ENCODE data around the gene C16orf90.

The C16orf90 gene

GRCh38 chr16:3485097-3485745 lies 10.1 kb downstream of the C16orf90 start:
- H3K4me3 ChIP-seq: no peak overlapping the region
- no peak overlapping the region for H3K27ac ChIP-seq
- TF ChIP-seq CTCF (IDR thresholded peaks at IDR 0.05): no peak
- no peak for DNase-seq (ENCODE audit: low spot score)

DNA sequence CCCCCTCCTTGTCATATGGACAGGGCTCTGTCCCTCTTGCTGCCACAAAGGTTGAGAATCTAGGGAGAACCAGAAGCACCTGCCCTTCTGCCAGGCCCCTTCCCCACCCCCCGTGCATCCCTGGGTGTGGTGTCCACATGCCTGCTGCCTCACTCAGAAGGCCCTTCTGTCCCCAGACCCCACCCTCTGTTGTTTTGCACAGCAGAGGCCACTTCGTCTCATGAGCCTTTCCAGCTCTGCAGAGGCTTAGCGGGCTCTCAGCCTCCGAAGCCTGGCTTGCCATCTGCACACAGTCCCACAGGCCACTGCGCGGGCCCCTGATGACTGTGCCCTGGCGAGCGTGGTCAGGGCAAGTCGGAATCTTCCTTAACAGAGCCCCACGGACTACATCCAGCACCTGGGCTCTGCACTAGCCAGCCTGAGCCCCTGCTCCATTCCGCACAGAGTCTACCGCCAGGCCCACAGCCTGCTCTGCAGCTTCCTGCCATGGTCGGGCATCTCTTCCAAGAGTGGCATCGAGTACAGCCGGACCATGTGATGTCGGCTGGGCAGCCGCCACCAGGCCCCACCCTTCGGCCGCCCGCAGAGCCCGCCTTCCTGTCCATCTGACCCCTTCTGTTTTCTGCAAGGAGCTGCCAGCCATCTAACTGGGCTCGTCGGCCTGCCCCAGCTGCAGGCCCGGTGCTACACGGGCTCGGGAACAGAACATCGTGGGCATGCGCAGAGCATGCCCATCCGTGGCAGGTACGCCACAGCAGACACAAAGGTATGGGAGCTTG lies 10.8 kb downstream of the C16orf90 start:
- TF ChIP-seq CTCF (IDR thresholded peaks at IDR 0.05): no peak
- DNase-seq (ENCODE audit: low spot score): no peak

GRCh38 chr16:3482659-3483241 lies 12.5 kb downstream of the C16orf90 start:
- DNase-seq (ENCODE audit: low spot score): no peak
- Histone ChIP-seq H3K27ac (no peak overlapping the region), H3K4me3 (no peak overlapping the region)
- no peak for TF ChIP-seq CTCF (IDR thresholded peaks at IDR 0.05)

More for the DNA sequence above, 10.8 kb downstream of the C16orf90 start:
- no peak overlapping the region for H3K27ac ChIP-seq
- no peak overlapping the region for H3K4me3 ChIP-seq

DNA sequence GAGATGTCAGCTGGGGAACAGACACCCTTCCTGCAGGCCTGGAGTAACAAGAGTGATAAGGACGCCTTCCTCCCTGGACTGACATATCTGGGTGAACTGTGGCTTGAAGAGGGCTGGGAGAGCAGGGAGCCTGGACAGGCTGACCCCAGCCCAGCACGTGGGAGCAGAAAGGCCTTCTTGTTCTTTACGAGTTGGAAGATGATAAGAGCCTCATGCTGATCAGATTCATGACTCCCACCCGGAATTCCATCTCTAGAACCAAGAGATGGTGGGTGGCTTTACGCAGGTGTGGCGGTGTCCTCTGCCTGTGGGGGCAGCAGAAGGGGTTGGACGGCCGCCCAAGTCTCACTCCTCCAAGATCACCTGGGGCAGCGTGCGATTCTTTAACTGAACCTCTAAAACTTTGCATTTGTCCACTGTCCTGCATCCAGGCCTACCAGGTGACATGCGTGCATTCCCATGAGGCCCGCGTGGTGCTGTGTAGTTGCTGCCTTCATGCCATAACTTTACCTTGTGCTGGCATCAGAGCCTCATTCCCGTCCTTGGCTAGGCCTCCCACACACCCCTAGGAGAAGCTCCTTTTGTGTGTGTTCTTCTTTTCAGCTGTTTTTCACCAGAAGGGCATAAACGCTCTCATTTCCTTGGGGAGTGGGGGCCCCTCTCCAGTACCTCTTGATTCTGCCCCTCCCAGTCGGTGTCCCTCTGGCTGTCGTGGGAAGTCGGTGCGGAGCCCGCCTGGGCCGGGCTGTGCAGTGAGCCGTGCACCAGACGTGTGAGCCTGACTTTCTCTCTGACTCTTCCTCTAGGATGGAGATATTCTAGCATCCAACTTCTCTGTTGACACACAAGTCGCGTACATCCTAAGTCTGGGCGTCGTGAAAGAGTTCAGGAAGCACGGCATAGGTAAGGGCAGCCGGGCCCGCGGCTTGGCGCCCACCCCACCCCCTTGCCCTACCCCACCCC lies 13.3 kb downstream of the C16orf90 start:
- H3K4me3 ChIP-seq: no peak overlapping the region
- TF ChIP-seq CTCF (IDR thresholded peaks at IDR 0.05): no peak
- no peak overlapping the region for H3K27ac ChIP-seq
- no peak for DNase-seq (ENCODE audit: low spot score)

DNA sequence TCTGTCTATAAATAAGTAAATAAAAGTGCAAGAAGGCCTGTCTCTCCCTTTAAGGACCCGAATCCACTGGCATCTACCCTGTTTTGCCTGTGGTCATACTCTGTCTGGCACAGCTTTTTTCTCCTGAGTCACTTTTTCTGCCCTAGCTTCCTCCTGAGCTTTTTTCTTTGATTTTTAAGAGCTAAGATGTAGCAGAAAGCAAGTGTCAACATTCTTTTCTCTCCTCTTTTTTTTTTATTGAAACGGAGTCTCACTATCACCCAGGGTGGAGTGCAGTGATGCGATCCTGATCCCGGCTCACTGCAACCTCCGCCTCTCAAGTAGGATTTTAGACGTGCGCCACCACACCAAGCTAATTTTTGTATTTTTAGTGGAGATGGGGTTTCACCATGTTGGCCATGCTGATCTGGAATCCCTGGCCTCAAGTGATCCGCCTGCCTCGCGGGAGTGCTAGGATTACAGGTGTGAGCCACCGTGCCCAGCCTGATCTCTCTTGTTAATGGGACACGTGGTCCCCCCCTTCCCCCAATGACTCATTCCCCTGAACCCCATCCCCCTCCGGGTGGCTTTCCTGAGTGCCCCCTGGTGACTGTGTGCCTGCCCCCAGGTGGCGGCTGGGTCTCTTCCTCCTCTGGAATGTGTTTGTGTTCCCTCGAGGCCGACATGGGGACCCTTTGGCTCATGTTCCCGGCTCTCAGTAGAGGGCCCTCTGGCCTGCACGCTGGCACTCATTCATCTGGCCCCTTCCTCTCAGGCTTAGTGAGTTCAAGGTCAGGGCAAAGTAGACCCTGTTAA lies 14.2 kb downstream of the C16orf90 start:
- H3K4me3 ChIP-seq: no peak overlapping the region
- no peak for TF ChIP-seq CTCF (IDR thresholded peaks at IDR 0.05)
- DNase-seq (ENCODE audit: low spot score): no peak
- H3K27ac ChIP-seq: no peak overlapping the region

DNA sequence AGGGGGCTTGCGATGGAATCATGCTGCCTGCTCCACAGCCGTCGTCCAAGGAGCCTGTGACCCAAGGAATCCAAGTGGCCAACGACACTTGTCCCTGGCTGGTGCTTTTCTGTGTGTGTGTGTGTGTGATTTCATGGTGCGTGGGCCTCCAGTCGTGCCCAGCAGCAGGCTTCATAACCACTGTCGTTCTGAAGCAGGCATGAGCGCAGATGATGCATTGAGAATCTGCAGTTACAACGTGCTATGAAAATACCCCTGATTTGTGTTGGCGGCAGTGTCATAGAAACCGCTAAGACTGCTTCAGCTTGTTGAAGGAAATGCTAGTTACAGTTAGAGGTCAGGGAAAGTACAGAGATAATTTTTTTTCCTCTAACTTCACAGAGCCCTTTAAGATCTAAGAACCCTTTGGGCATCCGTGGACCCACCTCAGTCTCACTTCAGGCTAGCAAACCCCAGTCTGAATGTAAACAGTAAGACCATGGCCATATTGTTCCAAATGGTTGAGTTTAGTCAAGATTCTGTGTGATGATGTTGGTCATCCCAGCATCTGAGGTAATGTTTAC lies 15.6 kb downstream of the C16orf90 start:
- Histone ChIP-seq H3K27ac (no peak overlapping the region), H3K4me3 (no peak overlapping the region)
- no peak for TF ChIP-seq CTCF (IDR thresholded peaks at IDR 0.05)
- no peak for DNase-seq (ENCODE audit: low spot score)
